Mononuclear cell (primary cell): ENCODE measurements around the gene EPB42. TPM values are rescaled to one million over a fixed set of nuclear protein-coding genes. Genes with fewer than 3 reads are reported as not detected.
"Not testable (repeated sequence)": the region's sequence is repeated elsewhere in the genome, so short reads cannot be mapped to it uniquely, and the experiment has no call there.

ENCODE experiments used
- H3K27me3 ChIP-seq: 2 replicates; pipeline ENCODE4 v1.6.0; 2011; ENCODE audit warnings: low read length, control low read depth; ENCODE audit not compliant: insufficient read depth
- H3K4me1 ChIP-seq: 2 replicates; pipeline ENCODE4 v1.5.1; 2011; ENCODE audit warnings: mild to moderate bottlenecking, low read length, control low read depth; ENCODE audit not compliant: insufficient read depth
- H3K4me3 ChIP-seq: 2 replicates; pipeline ENCODE4 v1.5.1; 2011; ENCODE audit warnings: mild to moderate bottlenecking, low read length, moderate library complexity
- H3K9me3 ChIP-seq: 2 replicates; pipeline ENCODE4 v1.5.1; 2011; ENCODE audit warnings: low read depth, mild to moderate bottlenecking, control low read depth, low read length
- total RNA-seq: library from RNA; depleted of rRNA; stranded (reverse); fragments of >200 nt; gene quantifications from one replicate; pipeline ENCODE4 v1.2.3, GENCODE V29; 2012

Gene EPB42
- total RNA-seq, 1 donor, result 0.10 TPM

- no peaks in the 10 kb centered on the region for H3K9me3 ChIP-seq
- H3K4me3 ChIP-seq, result no peak overlapping the region
- H3K27me3 ChIP-seq, result no peaks in the 10 kb centered on the region
- H3K4me1 ChIP-seq, result peaks cover 26% of the 10 kb centered on the region
Observed at GRCh38 chr15:43189296-43189695, 31.5 kb downstream of the EPB42 start.

GRCh38 chr15:43187544-43188155 is 33.2 kb downstream of the EPB42 start:
- no peak overlapping the region for H3K4me3 ChIP-seq
- H3K9me3 ChIP-seq, result no peaks in the 10 kb centered on the region
- peaks cover 26% of the 10 kb centered on the region for H3K4me1 ChIP-seq
- H3K27me3 ChIP-seq, result no peaks in the 10 kb centered on the region

- Histone ChIP-seq H3K4me3 (peak overlapping the region; percentile 78), H3K9me3 (no peaks in the 10 kb centered on the region), H3K27me3 (no peaks in the 10 kb centered on the region), H3K4me1 (peaks cover 26% of the 10 kb centered on the region)
Observed at GRCh38 chr15:43186003-43186353, 34.8 kb downstream of the EPB42 start.

GRCh38 chr15:43185157-43186002 is 35.4 kb downstream of the EPB42 start, which contains the start of gene CCNDBP1:
Gene CCNDBP1, plus strand, starts transcription at chr15:43185403. Its CDS starts 96 bp downstream, at chr15:43185499.
- H3K27me3 ChIP-seq, result no peaks in the 10 kb centered on the region
- peak within 1 kb of the TSS; percentile 78 for H3K4me3 ChIP-seq
- peaks cover 26% of the 10 kb centered on the region for H3K4me1 ChIP-seq
- no peaks in the 10 kb centered on the region for H3K9me3 ChIP-seq

GRCh38 chr15:43184407-43185124 is 36.3 kb downstream of the EPB42 start:
- H3K9me3 ChIP-seq, result no peaks in the 10 kb centered on the region
- peaks cover 26% of the 10 kb centered on the region for H3K4me1 ChIP-seq
- H3K4me3 ChIP-seq, result peak overlapping the region; percentile 78
- no peaks in the 10 kb centered on the region for H3K27me3 ChIP-seq

GRCh38 chr15:43183270-43183669 is 37.5 kb downstream of the EPB42 start:
- Histone ChIP-seq H3K4me1 (peaks cover 22% of the 10 kb centered on the region), H3K27me3 (no peaks in the 10 kb centered on the region), H3K9me3 (no peaks in the 10 kb centered on the region), H3K4me3 (no peak overlapping the region)

GRCh38 chr15:43177147-43177546 is 43.7 kb downstream of the EPB42 start:
- not testable (repeated sequence) for H3K4me1 ChIP-seq, H3K4me3 ChIP-seq, H3K9me3 ChIP-seq, H3K27me3 ChIP-seq

- H3K4me1 ChIP-seq, H3K9me3 ChIP-seq, H3K4me3 ChIP-seq: not testable (repeated sequence)
Observed at GRCh38 chr15:43175656-43176309, 45.0 kb downstream of the EPB42 start.

GRCh38 chr15:43169888-43170287 is 50.9 kb downstream of the EPB42 start:
- H3K4me1 ChIP-seq, result no peaks in the 10 kb centered on the region
- no peak overlapping the region for H3K4me3 ChIP-seq

More at GRCh38 chr15:43175656-43176309, 45.0 kb downstream of the EPB42 start:
- H3K27me3 ChIP-seq, result not testable (repeated sequence)

GRCh38 chr15:43168192-43169107 is 52.4 kb downstream of the EPB42 start:
- Histone ChIP-seq H3K4me1 (no peaks in the 10 kb centered on the region), H3K27me3 (no peaks in the 10 kb centered on the region), H3K4me3 (no peak overlapping the region), H3K9me3 (no peaks in the 10 kb centered on the region)

More at GRCh38 chr15:43169888-43170287, 50.9 kb downstream of the EPB42 start:
- Histone ChIP-seq H3K9me3 (no peaks in the 10 kb centered on the region), H3K27me3 (no peaks in the 10 kb centered on the region)

- not testable (repeated sequence) for H3K9me3 ChIP-seq, H3K4me1 ChIP-seq, H3K4me3 ChIP-seq, H3K27me3 ChIP-seq
Observed at GRCh38 chr15:43167261-43167660, 53.6 kb downstream of the EPB42 start.

- no peaks in the 10 kb centered on the region for H3K4me1 ChIP-seq
- H3K4me3 ChIP-seq, result no peak overlapping the region
- no peaks in the 10 kb centered on the region for H3K9me3 ChIP-seq
- H3K27me3 ChIP-seq, result no peaks in the 10 kb centered on the region
Observed at GRCh38 chr15:43165801-43166325, 55.0 kb downstream of the EPB42 start.

GRCh38 chr15:43153269-43153668 is 67.5 kb downstream of the EPB42 start:
- H3K4me1 ChIP-seq, result no peaks in the 10 kb centered on the region
- H3K4me3 ChIP-seq, result no peak overlapping the region
- H3K9me3 ChIP-seq, result no peaks in the 10 kb centered on the region
- no peaks in the 10 kb centered on the region for H3K27me3 ChIP-seq

GRCh38 chr15:43151688-43152087 is 69.1 kb downstream of the EPB42 start:
- H3K4me1 ChIP-seq, result no peaks in the 10 kb centered on the region
- H3K27me3 ChIP-seq, result no peaks in the 10 kb centered on the region
- H3K4me3 ChIP-seq, result no peak overlapping the region
- H3K9me3 ChIP-seq, result no peaks in the 10 kb centered on the region
